ENCODE data around the gene SRGAP2.
"Not testable (repeated sequence)": the region's sequence is repeated elsewhere in the genome, so short reads cannot be mapped to it uniquely, and the experiment has no call there.

Gene SRGAP2

GRCh38 chr1:206203364-206204158, at the start of gene SRGAP2:
TSS of gene SRGAP2 (plus strand) at chr1:206203541. CDS start at chr1:206205971, 2,430 bp downstream.
- peak within 1 kb of the TSS; percentile 89 to 92 for H3K4me3 Mint-ChIP-seq
- not testable (repeated sequence) for H3K36me3 Mint-ChIP-seq

GRCh38 chr1:206167350-206168029, 35.9 kb upstream of the SRGAP2 start:
- H3K4me1 Mint-ChIP-seq, DNase-seq, H3K27ac Mint-ChIP-seq, H3K9me3 Mint-ChIP-seq, H3K4me3 Mint-ChIP-seq, H3K27me3 Mint-ChIP-seq, H3K36me3 Mint-ChIP-seq: not testable (repeated sequence)
- peak; percentile 79 to 82 for ATAC-seq (replicated peaks)

More at GRCh38 chr1:206203364-206204158, at the start of gene SRGAP2:
- H3K27ac Mint-ChIP-seq, result peak within 1 kb of the TSS; percentile 84
- H3K4me1 Mint-ChIP-seq, H3K27me3 Mint-ChIP-seq, H3K9me3 Mint-ChIP-seq: not testable (repeated sequence)
- DNase-seq (peak; percentile 67), ATAC-seq (replicated peaks) (peak; percentile 19)

- H3K9me3 Mint-ChIP-seq; H3K4me1 Mint-ChIP-seq; ATAC-seq (replicated peaks); H3K27me3 Mint-ChIP-seq; H3K27ac Mint-ChIP-seq; DNase-seq; H3K36me3 Mint-ChIP-seq; H3K4me3 Mint-ChIP-seq: not testable (repeated sequence)
Measured at GRCh38 chr1:206169794-206170193, 33.5 kb upstream of the SRGAP2 start.

- peak; percentile 54 to 55 for ATAC-seq (replicated peaks)
- not testable (repeated sequence) for H3K9me3 Mint-ChIP-seq
Measured at GRCh38 chr1:206173110-206173719, 30.1 kb upstream of the SRGAP2 start.

GRCh38 chr1:206174182-206174868, 29.0 kb upstream of the SRGAP2 start:
- not testable (repeated sequence) for H3K9me3 Mint-ChIP-seq; H3K36me3 Mint-ChIP-seq; H3K27ac Mint-ChIP-seq; DNase-seq; H3K4me3 Mint-ChIP-seq; H3K27me3 Mint-ChIP-seq; H3K4me1 Mint-ChIP-seq; ATAC-seq (replicated peaks)

More at GRCh38 chr1:206173110-206173719, 30.1 kb upstream of the SRGAP2 start:
- H3K4me1 Mint-ChIP-seq, H3K4me3 Mint-ChIP-seq, H3K36me3 Mint-ChIP-seq, H3K27me3 Mint-ChIP-seq, H3K27ac Mint-ChIP-seq, DNase-seq: not testable (repeated sequence)

- not testable (repeated sequence) for H3K9me3 Mint-ChIP-seq; H3K4me3 Mint-ChIP-seq; H3K36me3 Mint-ChIP-seq; H3K4me1 Mint-ChIP-seq; H3K27me3 Mint-ChIP-seq; H3K27ac Mint-ChIP-seq; DNase-seq; ATAC-seq (replicated peaks)
Measured at GRCh38 chr1:206175459-206176113, 27.8 kb upstream of the SRGAP2 start.

GRCh38 chr1:206176114-206176502, 27.2 kb upstream of the SRGAP2 start:
- H3K4me3 Mint-ChIP-seq; H3K4me1 Mint-ChIP-seq; H3K36me3 Mint-ChIP-seq; H3K27ac Mint-ChIP-seq; ATAC-seq (replicated peaks); H3K9me3 Mint-ChIP-seq; H3K27me3 Mint-ChIP-seq; DNase-seq: not testable (repeated sequence)

GRCh38 chr1:206178061-206178989, 25.0 kb upstream of the SRGAP2 start:
- not testable (repeated sequence) for H3K4me1 Mint-ChIP-seq; H3K27me3 Mint-ChIP-seq; ATAC-seq (replicated peaks); H3K9me3 Mint-ChIP-seq; H3K27ac Mint-ChIP-seq; H3K36me3 Mint-ChIP-seq; H3K4me3 Mint-ChIP-seq; DNase-seq

GRCh38 chr1:206179666-206180065, 23.7 kb upstream of the SRGAP2 start:
- H3K27me3 Mint-ChIP-seq; H3K4me1 Mint-ChIP-seq; H3K9me3 Mint-ChIP-seq; DNase-seq; ATAC-seq (replicated peaks); H3K4me3 Mint-ChIP-seq; H3K36me3 Mint-ChIP-seq; H3K27ac Mint-ChIP-seq: not testable (repeated sequence)

GRCh38 chr1:206182368-206183317, 20.7 kb upstream of the SRGAP2 start:
- H3K9me3 Mint-ChIP-seq, H3K4me1 Mint-ChIP-seq, H3K4me3 Mint-ChIP-seq, H3K27ac Mint-ChIP-seq, H3K27me3 Mint-ChIP-seq, DNase-seq, H3K36me3 Mint-ChIP-seq: not testable (repeated sequence)
- peak; percentile 38 to 55 for ATAC-seq (replicated peaks)

- DNase-seq; H3K4me3 Mint-ChIP-seq; H3K36me3 Mint-ChIP-seq; ATAC-seq (replicated peaks); H3K27ac Mint-ChIP-seq; H3K27me3 Mint-ChIP-seq; H3K9me3 Mint-ChIP-seq; H3K4me1 Mint-ChIP-seq: not testable (repeated sequence)
Measured at GRCh38 chr1:206183788-206184187, 19.6 kb upstream of the SRGAP2 start.

- DNase-seq; H3K4me3 Mint-ChIP-seq; H3K27ac Mint-ChIP-seq; H3K27me3 Mint-ChIP-seq; H3K4me1 Mint-ChIP-seq; H3K9me3 Mint-ChIP-seq; ATAC-seq (replicated peaks); H3K36me3 Mint-ChIP-seq: not testable (repeated sequence)
Measured at GRCh38 chr1:206185778-206186177, 17.6 kb upstream of the SRGAP2 start.

Measured in stimulated activated naive B cell treated with anti-CD40 and anti-IgM and Interleukin-4, amounts not matched to agents 10 μg/mL and 1 μg/mL and 100 μg/mL, for 72 hours (primary cell).